Type B pancreatic cell (in vitro differentiated cells): ENCODE measurements around the gene ANKRD6. TPM values are rescaled to one million over a fixed set of nuclear protein-coding genes. Genes with fewer than 3 reads are reported as not detected.
"Not testable (repeated sequence)": the region's sequence is repeated elsewhere in the genome, so short reads cannot be mapped to it uniquely, and the experiment has no call there.

Source experiments
- DNase-seq: peaks from one replicate; pipeline ENCODE4 v3.0.0; 2021; ENCODE audit warnings: mixed read lengths; ENCODE audit not compliant: unreplicated experiment; ENCODE audit errors: extremely low spot score
- H3K27ac Mint-ChIP-seq: 2 replicates; pipeline ENCODE4 v1.8.0; 2021; ENCODE audit warnings: mild to moderate bottlenecking, mixed read lengths
- H3K27me3 Mint-ChIP-seq: 2 replicates; pipeline ENCODE4 v1.8.0; 2021; ENCODE audit warnings: mixed read lengths
- H3K36me3 Mint-ChIP-seq: 2 replicates; pipeline ENCODE4 v1.8.0; 2021; ENCODE audit warnings: mixed read lengths
- H3K4me1 Mint-ChIP-seq: one replicate; pipeline ENCODE4 v1.8.0; 2021; ENCODE audit warnings: mixed read lengths; ENCODE audit not compliant: unreplicated experiment
- H3K4me3 Mint-ChIP-seq: 2 replicates; pipeline ENCODE4 v1.8.0; 2021; ENCODE audit warnings: mild to moderate bottlenecking, mixed read lengths
- H3K9me3 Mint-ChIP-seq: 2 replicates; pipeline ENCODE4 v1.8.0; 2021; ENCODE audit warnings: mixed read lengths
- total RNA-seq: library from RNA; stranded (reverse); gene quantifications from 2 replicates; pipeline ENCODE4 v1.2.1, GENCODE V29; 2021; ENCODE audit warnings: low replicate concordance
- TF ChIP-seq, protein P1 (sequence below): fragments of 200-600 bp; sonication (generic); conservative IDR thresholded peaks from 2 replicates; pipeline ENCODE4 v1.5.0; 2021; ENCODE audit warnings: antibody characterized with exemption, mild to moderate bottlenecking

ANKRD6 gene
- total RNA-seq, 1 donor from 2014 or later = 34.0 TPM

DNA sequence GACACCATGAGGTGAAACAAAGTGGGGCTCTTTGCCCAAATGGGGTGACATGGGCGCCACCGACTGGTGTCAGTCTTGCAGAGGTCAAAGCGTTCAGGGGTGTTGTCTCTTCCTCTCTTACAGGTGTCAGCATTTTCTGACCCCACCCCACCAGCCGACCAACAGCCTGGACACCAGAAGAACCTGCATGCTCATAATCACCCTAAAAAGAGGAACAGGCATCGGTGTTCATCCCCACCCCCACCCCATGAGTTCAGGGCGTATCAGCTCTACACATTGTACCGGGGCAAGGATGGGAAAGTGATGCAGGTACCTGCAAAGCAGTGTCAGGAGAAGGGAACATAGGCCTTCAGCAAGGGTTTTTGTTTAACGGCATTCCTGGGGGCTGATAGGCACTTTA lies 190.8 kb downstream of the ANKRD6 start:
- Mint-ChIP-seq H3K36me3 (peaks cover 7% of the 10 kb centered on the region), H3K27ac (no peak overlapping the region), H3K27me3 (no peaks in the 10 kb centered on the region), H3K9me3 (no peaks in the 10 kb centered on the region), H3K4me3 (no peak overlapping the region), H3K4me1 (no peaks in the 10 kb centered on the region)
- TF ChIP-seq, protein P1, sequence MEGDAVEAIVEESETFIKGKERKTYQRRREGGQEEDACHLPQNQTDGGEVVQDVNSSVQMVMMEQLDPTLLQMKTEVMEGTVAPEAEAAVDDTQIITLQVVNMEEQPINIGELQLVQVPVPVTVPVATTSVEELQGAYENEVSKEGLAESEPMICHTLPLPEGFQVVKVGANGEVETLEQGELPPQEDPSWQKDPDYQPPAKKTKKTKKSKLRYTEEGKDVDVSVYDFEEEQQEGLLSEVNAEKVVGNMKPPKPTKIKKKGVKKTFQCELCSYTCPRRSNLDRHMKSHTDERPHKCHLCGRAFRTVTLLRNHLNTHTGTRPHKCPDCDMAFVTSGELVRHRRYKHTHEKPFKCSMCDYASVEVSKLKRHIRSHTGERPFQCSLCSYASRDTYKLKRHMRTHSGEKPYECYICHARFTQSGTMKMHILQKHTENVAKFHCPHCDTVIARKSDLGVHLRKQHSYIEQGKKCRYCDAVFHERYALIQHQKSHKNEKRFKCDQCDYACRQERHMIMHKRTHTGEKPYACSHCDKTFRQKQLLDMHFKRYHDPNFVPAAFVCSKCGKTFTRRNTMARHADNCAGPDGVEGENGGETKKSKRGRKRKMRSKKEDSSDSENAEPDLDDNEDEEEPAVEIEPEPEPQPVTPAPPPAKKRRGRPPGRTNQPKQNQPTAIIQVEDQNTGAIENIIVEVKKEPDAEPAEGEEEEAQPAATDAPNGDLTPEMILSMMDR = no peak
- DNase-seq = no peak

DNA sequence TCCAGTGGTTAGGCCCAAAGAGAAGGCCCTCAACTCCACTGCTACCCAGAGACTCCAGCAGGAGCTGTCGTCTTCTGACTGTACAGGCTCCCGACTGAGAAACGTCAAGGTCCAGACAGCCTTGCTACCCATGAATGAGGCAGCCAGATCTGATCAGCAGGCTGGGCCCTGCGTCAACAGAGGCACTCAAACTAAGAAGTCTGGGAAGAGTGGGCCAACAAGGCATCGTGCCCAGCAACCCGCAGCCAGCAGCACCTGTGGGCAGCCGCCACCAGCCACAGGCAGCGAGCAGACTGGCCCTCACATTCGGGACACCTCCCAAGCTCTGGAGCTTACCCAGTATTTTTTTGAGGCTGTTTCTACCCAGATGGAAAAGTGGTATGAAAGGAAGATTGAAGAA lies 197.5 kb downstream of the ANKRD6 start:
- Mint-ChIP-seq H3K4me3 (no peak overlapping the region), H3K27ac (no peak overlapping the region), H3K9me3 (no peaks in the 10 kb centered on the region), H3K36me3 (peaks cover 19% of the 10 kb centered on the region), H3K27me3 (no peaks in the 10 kb centered on the region), H3K4me1 (no peaks in the 10 kb centered on the region)
- TF ChIP-seq, protein P1 = no peak
- no peak for DNase-seq

DNA sequence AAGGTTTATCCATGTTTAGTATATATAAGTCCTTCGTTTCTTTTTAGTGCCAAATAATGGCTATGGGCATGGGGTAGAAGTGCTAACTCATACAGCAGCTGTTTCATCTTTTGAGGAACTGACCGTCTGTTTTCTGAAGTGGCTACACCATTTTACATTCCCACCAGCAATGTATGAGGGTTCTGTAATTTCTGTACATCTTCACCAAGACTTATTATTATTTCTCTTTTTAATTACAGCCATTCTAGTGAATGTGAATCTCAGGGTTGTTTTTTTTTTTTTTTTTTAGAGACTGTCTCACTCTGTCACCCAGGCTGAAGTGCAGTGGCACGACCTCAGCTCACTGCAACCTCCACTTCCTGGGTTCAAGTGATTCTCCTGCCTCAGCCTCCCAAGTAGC lies 203.5 kb downstream of the ANKRD6 start:
- H3K27me3 Mint-ChIP-seq, H3K27ac Mint-ChIP-seq, H3K9me3 Mint-ChIP-seq, DNase-seq: not testable (repeated sequence)
- peaks cover 17% of the 10 kb centered on the region for H3K36me3 Mint-ChIP-seq
- peak overlapping the region; percentile 23 for H3K4me3 Mint-ChIP-seq
- H3K4me1 Mint-ChIP-seq = peaks cover 23% of the 10 kb centered on the region

DNA sequence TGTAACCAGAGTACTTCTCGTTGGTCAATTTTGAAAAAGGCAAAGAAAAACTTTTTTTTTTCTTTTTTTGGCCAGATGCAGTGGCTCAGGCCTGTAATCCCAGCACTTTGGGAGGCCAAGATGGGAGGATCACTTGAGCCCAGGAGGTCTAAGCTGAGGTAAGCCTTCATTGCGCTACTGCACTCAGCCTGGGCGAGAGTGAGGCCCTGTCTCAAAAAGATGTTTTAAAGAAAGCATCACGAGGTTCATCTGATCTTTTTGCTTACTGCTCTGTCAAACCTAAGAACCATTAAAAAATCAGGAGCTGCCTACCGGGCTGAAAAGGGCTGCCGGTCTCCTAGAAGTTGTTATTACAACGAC lies 205.0 kb downstream of the ANKRD6 start:
- Mint-ChIP-seq H3K4me1 (peaks cover 23% of the 10 kb centered on the region), H3K4me3 (peak overlapping the region; percentile 97), H3K27ac (peak overlapping the region; percentile 94), H3K9me3 (no peaks in the 10 kb centered on the region), H3K27me3 (no peaks in the 10 kb centered on the region), H3K36me3 (peaks cover 18% of the 10 kb centered on the region)
- TF ChIP-seq, protein P1 = no peak
- no peak for DNase-seq

DNA sequence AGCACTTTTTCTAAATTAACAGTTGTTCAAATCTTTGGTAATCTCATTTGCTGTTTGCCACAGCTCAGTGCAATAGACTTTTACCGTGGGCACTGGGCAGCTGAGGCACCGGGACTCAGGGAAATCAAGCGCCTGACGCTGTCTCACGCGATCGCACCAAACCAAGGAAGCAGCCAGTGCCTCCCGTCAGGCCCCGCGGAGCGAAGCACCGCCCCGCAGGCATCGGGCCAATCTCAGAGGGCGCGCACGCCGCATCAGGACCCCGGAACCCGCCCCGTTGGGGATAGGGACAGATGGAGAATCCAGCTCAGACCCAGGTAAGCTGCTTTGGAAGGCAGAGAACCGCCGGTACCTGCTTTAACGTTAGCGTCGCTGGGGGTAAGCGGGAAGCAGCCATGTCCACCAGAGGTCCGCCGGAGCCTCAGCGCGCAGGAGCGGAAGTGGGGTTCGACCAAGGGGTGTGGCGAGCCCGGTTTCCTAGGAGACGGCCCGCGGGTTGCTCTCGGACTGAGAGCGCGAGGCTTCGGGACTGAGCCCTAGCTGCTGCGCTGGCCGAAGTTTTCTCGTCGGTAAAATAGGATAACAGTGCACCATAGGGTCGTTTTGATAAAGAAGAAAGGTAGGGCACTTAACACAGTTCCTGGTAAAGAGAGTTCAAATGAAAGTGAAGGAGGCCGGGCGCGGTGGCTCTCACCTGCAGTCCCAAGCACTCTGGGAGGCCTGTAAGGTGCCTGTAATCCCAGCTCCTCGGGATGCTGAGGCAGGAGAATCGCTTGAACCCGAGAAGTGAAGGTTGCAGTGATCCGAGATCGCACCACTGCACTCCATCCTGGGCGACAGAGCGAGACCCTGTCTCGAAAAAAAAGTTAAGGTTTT lies 205.6 kb downstream of the ANKRD6 start, which contains the start of gene LYRM2:
TSS of gene LYRM2 (minus strand) at position 428 of the 876 bp plus-strand sequence. CDS start at position 397, 31 bp downstream.
- Mint-ChIP-seq H3K4me1 (peaks cover 23% of the 10 kb centered on the region), H3K9me3 (no peaks in the 10 kb centered on the region), H3K27ac (peak within 1 kb of the TSS; percentile 94), H3K36me3 (peaks cover 18% of the 10 kb centered on the region), H3K27me3 (no peaks in the 10 kb centered on the region), H3K4me3 (peak within 1 kb of the TSS; percentile 97)
- DNase-seq = peak; percentile 96
- TF ChIP-seq, protein P1 = peak; percentile 36

DNA sequence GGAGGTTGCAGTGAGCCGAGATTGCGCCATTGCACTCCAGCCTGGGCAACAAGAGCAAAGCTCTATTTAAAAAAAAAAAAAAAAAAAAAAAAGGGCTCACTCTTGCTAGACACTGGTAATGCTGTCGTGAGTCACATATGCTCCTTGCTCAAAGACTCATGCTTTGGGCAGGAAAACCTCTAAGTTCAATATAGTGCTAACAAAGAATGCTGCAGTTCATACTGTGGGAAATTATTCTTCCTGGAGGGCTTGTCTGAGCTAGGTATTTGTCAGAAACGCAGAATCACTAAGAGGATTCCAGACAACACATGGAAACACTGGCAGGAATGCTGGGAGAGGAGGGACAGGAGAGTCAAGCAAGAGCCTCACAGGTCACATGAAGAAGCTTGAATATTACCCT lies 207.9 kb downstream of the ANKRD6 start:
- Mint-ChIP-seq H3K9me3 (no peaks in the 10 kb centered on the region), H3K4me3 (no peak overlapping the region), H3K27me3 (no peaks in the 10 kb centered on the region), H3K36me3 (peaks cover 22% of the 10 kb centered on the region), H3K4me1 (peaks cover 23% of the 10 kb centered on the region), H3K27ac (peak overlapping the region; percentile 71)
- DNase-seq = no peak
- TF ChIP-seq, protein P1 = no peak

DNA sequence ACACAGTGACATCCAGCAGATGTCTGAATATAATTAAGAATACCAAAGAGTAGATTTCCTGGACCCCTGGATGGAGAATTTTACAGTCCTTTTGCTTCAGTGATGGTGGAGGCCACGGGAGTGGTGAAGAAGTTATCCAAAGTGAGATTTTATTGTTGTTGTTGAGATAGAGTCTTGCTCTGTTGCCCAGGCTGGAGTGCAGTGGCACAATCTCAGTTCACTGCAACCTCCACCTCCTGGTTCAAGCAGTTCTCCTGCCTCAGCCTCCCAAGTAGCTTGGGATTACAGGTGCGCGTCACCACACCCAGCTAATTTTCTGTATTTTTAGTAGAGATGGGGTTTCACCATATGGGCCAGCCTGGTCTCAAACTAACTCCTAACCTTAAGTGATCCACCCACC lies 208.6 kb downstream of the ANKRD6 start:
- not testable (repeated sequence) for H3K27ac Mint-ChIP-seq

More for the DNA sequence above, 208.6 kb downstream of the ANKRD6 start:
- H3K27me3 Mint-ChIP-seq, H3K4me3 Mint-ChIP-seq, H3K9me3 Mint-ChIP-seq, DNase-seq: not testable (repeated sequence)
- peaks cover 23% of the 10 kb centered on the region for H3K4me1 Mint-ChIP-seq
- H3K36me3 Mint-ChIP-seq = peaks cover 21% of the 10 kb centered on the region
